Tibial artery (tissue), 4 donors: ENCODE measurements around the gene EIF2S1.

Experiments used
- DNase-seq, 2 donors: peaks; one replicate each; pipeline ENCODE4 v3.0.0-alpha.2; 2019
- H3K27ac ChIP-seq, 2 donors: fragments of 200-600 bp; sonication (generic) in 1 of 2; 1 replicate in 1 of 2; 2 replicates in 1 of 2; pipeline ENCODE4 v1.5.1; 2018 to 2019; ENCODE audit warnings: mild to moderate bottlenecking in 1 of 2
- H3K27me3 ChIP-seq, 2 donors: fragments of 200-600 bp; sonication (generic) in 1 of 2; one replicate each; pipeline versions ENCODE4 v1.5.1 to v1.6.0; 2016 to 2019
- H3K36me3 ChIP-seq, 3 donors: fragments of 200-600 bp; sonication (generic) in 2 of 3; one replicate each; pipeline ENCODE4 v1.5.1; 2016 to 2019; ENCODE audit warnings: mild to moderate bottlenecking in 2 of 3
- H3K4me1 ChIP-seq, 4 donors: fragments of 200-600 bp; sonication (generic) in 2 of 4; 1 replicate in 3 of 4; 2 replicates in 1 of 4; pipeline ENCODE4 v1.5.1; 2016 to 2019
- H3K4me3 ChIP-seq, 2 donors: fragments of 200-600 bp; sonication (generic) in 1 of 2; 1 replicate in 1 of 2; 2 replicates in 1 of 2; pipeline ENCODE4 v1.5.1; 2018 to 2019; ENCODE audit warnings: mild to moderate bottlenecking in 2 of 2
- H3K9me3 ChIP-seq, 3 donors: fragments of 200-600 bp; sonication (generic) in 1 of 3; one replicate each; pipeline ENCODE4 v1.5.1; 2016 to 2019
- CTCF ChIP-seq, 2 experiments: fragments of 200-600 bp in 1 of 2; fragments of 450-650 bp in 1 of 2; IDR thresholded peaks; one replicate each; pipeline ENCODE4 v1.5.1; 2017 to 2019; ENCODE audit warnings: antibody characterized with exemption in 2 of 2, mild to moderate bottlenecking in 1 of 2, moderate library complexity in 1 of 2
- intact Hi-C: fragments of 100-400 bp; cut with DNase I; formaldehyde crosslinking; loops from one replicate; pipeline ENCODE4 v1.15.0; 2023; ENCODE audit warnings: low total_unique reads

The EIF2S1 gene

GRCh38 chr14:67373347-67373746, 13.2 kb downstream of the EIF2S1 start:
- Histone ChIP-seq H3K27me3 (no peaks in the 10 kb centered on the region), H3K36me3 (peaks cover 64 to 91% (median 65%) of the 10 kb centered on the region in 3 donors), H3K9me3 (no peaks in the 10 kb centered on the region), H3K27ac (no peak overlapping the region), H3K4me1 (no peaks in the 10 kb centered on the region), H3K4me3 (no peak overlapping the region)
- TF ChIP-seq CTCF (IDR thresholded peaks at IDR 0.05): no peak
- intact Hi-C loops: no loop called here
- DNase-seq: no peak

DNA sequence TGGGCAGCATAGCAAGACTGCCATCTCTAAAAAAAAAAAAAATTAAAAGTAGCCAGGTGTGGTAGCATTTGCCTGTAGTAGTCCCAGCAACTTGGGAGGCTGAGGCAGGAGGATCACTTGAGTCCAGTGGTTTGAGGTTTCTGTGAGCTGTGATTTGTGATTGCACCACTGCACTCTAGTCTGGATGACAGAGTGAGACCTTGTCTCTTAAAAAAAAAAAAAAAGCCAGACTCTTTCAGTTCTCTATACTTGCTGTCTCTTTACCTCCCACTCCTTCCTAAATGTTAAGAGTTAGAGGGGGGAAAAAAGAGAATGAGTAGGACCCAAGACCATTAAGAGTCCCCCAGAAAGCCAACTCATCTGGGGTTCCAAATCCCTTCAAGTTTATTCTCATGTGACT, 17.8 kb downstream of the EIF2S1 start:
- no peak for TF ChIP-seq CTCF (IDR thresholded peaks at IDR 0.05)
- intact Hi-C loops: no loop called here
- no peak overlapping the region for H3K27ac ChIP-seq
- H3K9me3 ChIP-seq: no peaks in the 10 kb centered on the region
- no peaks in the 10 kb centered on the region for H3K4me1 ChIP-seq
- H3K36me3 ChIP-seq: peaks cover 70 to 92% (median 84%) of the 10 kb centered on the region in 3 donors
- no peak for DNase-seq
- no peak overlapping the region for H3K4me3 ChIP-seq
- no peaks in the 10 kb centered on the region for H3K27me3 ChIP-seq

GRCh38 chr14:67385120-67385519, 25.0 kb downstream of the EIF2S1 start:
- H3K27ac ChIP-seq: no peak overlapping the region
- no peaks in the 10 kb centered on the region for H3K9me3 ChIP-seq
- H3K27me3 ChIP-seq: no peaks in the 10 kb centered on the region
- peaks cover 54 to 72% (median 56%) of the 10 kb centered on the region in 3 donors for H3K36me3 ChIP-seq
- no peak overlapping the region for H3K4me3 ChIP-seq
- no peaks in the 10 kb centered on the region for H3K4me1 ChIP-seq
- no peak for TF ChIP-seq CTCF (IDR thresholded peaks at IDR 0.05)
- intact Hi-C loops: no loop called here
- DNase-seq: no peak

DNA sequence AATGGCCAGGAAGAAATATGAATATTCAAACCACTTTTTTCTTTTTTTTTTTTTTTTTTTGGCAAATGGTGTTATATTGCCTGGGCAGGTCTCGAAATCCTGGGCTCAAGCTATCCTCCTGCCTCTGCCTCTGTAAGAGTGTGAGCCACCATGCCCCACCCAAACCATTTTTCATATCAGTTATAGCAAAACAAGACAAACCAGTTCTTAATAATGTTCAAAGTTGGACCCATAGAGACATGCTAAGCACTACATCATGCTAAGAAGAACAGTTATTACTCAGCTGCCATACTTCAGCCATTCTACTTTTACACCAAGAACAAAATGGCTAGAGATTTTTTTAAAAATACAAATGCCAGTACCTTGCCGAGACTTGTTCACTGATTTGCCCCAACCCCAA, 25.5 kb downstream of the EIF2S1 start:
- Histone ChIP-seq H3K27ac (no peak overlapping the region), H3K27me3 (no peaks in the 10 kb centered on the region), H3K4me1 (no peaks in the 10 kb centered on the region), H3K36me3 (peaks cover 51 to 67% (median 52%) of the 10 kb centered on the region in 3 donors), H3K4me3 (no peak overlapping the region), H3K9me3 (no peaks in the 10 kb centered on the region)
- DNase-seq: no peak
- no peak for TF ChIP-seq CTCF (IDR thresholded peaks at IDR 0.05)
- intact Hi-C loops: no loop called here

DNA sequence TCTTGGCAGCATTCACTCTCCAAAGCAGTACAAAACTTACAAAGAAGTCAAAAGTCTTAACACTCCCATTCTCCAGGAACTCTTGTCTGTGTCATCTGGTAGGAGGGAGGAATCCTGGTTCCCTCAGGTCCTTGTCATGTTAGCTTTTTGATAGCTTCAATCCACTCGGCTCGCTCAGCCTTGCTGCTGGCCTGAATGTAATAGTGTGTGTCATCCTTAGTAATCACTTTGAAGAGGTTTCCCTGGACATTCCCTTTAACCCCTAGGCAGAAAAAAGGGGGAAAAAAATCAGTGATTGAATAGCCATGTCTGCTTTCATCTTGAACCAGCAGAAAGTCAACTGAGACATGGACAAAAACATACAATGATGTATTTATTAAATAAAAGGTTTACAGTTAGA, 27.1 kb downstream of the EIF2S1 start:
- no peak overlapping the region for H3K27ac ChIP-seq
- H3K36me3 ChIP-seq: peaks cover 35 to 52% (median 36%) of the 10 kb centered on the region in 3 donors
- no peak overlapping the region for H3K4me3 ChIP-seq
- H3K27me3 ChIP-seq: no peaks in the 10 kb centered on the region
- H3K4me1 ChIP-seq: no peaks in the 10 kb centered on the region
- TF ChIP-seq CTCF (IDR thresholded peaks at IDR 0.05): no peak
- no peaks in the 10 kb centered on the region for H3K9me3 ChIP-seq
- no peak for DNase-seq
- intact Hi-C loops: no loop called here

- Histone ChIP-seq H3K4me1 (no peaks in the 10 kb centered on the region), H3K4me3 (no peak overlapping the region), H3K27ac (no peak overlapping the region), H3K36me3 (peaks cover 15 to 32% (median 15%) of the 10 kb centered on the region in 3 donors), H3K27me3 (no peaks in the 10 kb centered on the region), H3K9me3 (no peaks in the 10 kb centered on the region)
- intact Hi-C loops: no loop called here
- no peak for TF ChIP-seq CTCF (IDR thresholded peaks at IDR 0.05)
- no peak for DNase-seq
Measured at GRCh38 chr14:67389275-67389674, 29.1 kb downstream of the EIF2S1 start.
